Activated naive CD4-positive, alpha-beta T cell treated with anti-CD3 and anti-CD28 coated beads for 36 hours (primary cell): ENCODE measurements around the gene TMPRSS2. TPM values are rescaled to one million over a fixed set of nuclear protein-coding genes. Genes with fewer than 3 reads are reported as not detected.

Experiments used
- CTCF ChIA-PET: fragments of 350-600 bp; sonication (Branson Sonifier 250); formaldehyde crosslinking; loops from one replicate; lab custom pipeline; 2021; ENCODE audit warnings: antibody characterized with exemption; lab: Charles Lee
- DNase-seq: peaks from one replicate; pipeline ENCODE4 v3.0.0-alpha.2; 2020
- H3K27ac Mint-ChIP-seq: one replicate; pipeline ENCODE4 v1.8.0; 2021; ENCODE audit warnings: mild to moderate bottlenecking, mixed read lengths
- H3K27me3 Mint-ChIP-seq: one replicate; pipeline ENCODE4 v1.8.0; 2021; ENCODE audit warnings: low read depth, mixed read lengths
- H3K36me3 Mint-ChIP-seq: one replicate; pipeline ENCODE4 v1.8.0; 2021; ENCODE audit warnings: low read depth, mixed read lengths
- H3K4me1 Mint-ChIP-seq: one replicate; pipeline ENCODE4 v1.8.0; 2021; ENCODE audit warnings: low read depth, mixed read lengths
- H3K4me3 Mint-ChIP-seq: one replicate; pipeline ENCODE4 v1.8.0; 2021; ENCODE audit warnings: mild to moderate bottlenecking, moderate library complexity, mixed read lengths
- H3K9me3 Mint-ChIP-seq: one replicate; pipeline ENCODE4 v1.8.0; 2021; ENCODE audit warnings: mixed read lengths
- intact Hi-C: fragments of 100-400 bp; cut with micrococcal nuclease; formaldehyde crosslinking; loops from one replicate; pipeline ENCODE4 v1.15.1; 2023
- total RNA-seq, 2 experiments: library from RNA; stranded (reverse); gene quantifications; one replicate each; pipeline ENCODE4 v1.2.3, GENCODE V29; 2021

TMPRSS2 gene
- total RNA-seq, 2 experiments from 2014 or later: not detected

DNA sequence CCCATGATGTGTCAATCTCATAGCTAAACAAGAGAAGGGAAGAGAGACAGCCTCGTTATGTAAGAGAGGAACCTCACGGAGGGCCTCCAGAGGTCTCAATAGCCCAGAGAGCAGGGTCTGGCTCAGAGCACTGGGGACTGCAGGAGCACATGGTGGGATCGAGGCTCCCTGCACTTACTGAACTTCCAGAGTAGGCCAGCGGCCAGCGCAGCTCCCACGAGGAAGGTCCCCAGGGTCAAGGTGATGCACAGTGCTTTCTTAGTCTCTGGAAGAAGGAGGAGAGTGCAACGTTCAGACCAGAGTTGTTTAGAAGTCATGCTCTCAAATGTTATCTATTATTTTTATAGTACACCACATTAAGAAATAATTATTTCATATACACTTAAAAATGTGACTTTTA is 18.6 kb downstream of the TMPRSS2 start:
- Mint-ChIP-seq H3K27me3 (no peaks in the 10 kb centered on the region), H3K4me3 (no peak overlapping the region), H3K4me1 (no peaks in the 10 kb centered on the region), H3K9me3 (no peaks in the 10 kb centered on the region), H3K27ac (no peak overlapping the region), H3K36me3 (no peaks in the 10 kb centered on the region)
- CTCF ChIA-PET: no interaction called here
- intact Hi-C loops: no loop called here
- DNase-seq: no peak

- intact Hi-C loops: no loop called here
- CTCF ChIA-PET: interaction anchor here (0.6 kb wide), 1 partner anchor 232 kb away, joined by 5 read pairs; no protein-coding TSS in a partner anchor
- Mint-ChIP-seq H3K36me3 (no peaks in the 10 kb centered on the region), H3K27ac (no peak overlapping the region), H3K4me3 (no peak overlapping the region), H3K9me3 (no peaks in the 10 kb centered on the region), H3K4me1 (no peaks in the 10 kb centered on the region), H3K27me3 (no peaks in the 10 kb centered on the region)
- no peak for DNase-seq
Observed at GRCh38 chr21:41488080-41488479, 19.9 kb downstream of the TMPRSS2 start.

GRCh38 chr21:41487082-41487481 is 20.9 kb downstream of the TMPRSS2 start:
- DNase-seq: no peak
- no peaks in the 10 kb centered on the region for H3K9me3 Mint-ChIP-seq
- no peak overlapping the region for H3K4me3 Mint-ChIP-seq
- no peaks in the 10 kb centered on the region for H3K36me3 Mint-ChIP-seq
- no peaks in the 10 kb centered on the region for H3K27me3 Mint-ChIP-seq
- CTCF ChIA-PET: no interaction called here
- intact Hi-C loops: no loop called here
- H3K27ac Mint-ChIP-seq: no peak overlapping the region
- no peaks in the 10 kb centered on the region for H3K4me1 Mint-ChIP-seq

- intact Hi-C loops: no loop called here
- no peak for DNase-seq
- Mint-ChIP-seq H3K36me3 (no peaks in the 10 kb centered on the region), H3K4me3 (no peak overlapping the region), H3K4me1 (no peaks in the 10 kb centered on the region), H3K27ac (no peak overlapping the region), H3K27me3 (no peaks in the 10 kb centered on the region), H3K9me3 (no peaks in the 10 kb centered on the region)
- CTCF ChIA-PET: no interaction called here
Observed at GRCh38 chr21:41483973-41484372, 24.0 kb downstream of the TMPRSS2 start.

GRCh38 chr21:41483415-41483814 is 24.5 kb downstream of the TMPRSS2 start:
- H3K27me3 Mint-ChIP-seq: no peaks in the 10 kb centered on the region
- no peaks in the 10 kb centered on the region for H3K9me3 Mint-ChIP-seq
- CTCF ChIA-PET: no interaction called here
- H3K36me3 Mint-ChIP-seq: no peaks in the 10 kb centered on the region
- no peak overlapping the region for H3K4me3 Mint-ChIP-seq
- H3K27ac Mint-ChIP-seq: no peak overlapping the region
- DNase-seq: no peak
- intact Hi-C loops: no loop called here
- H3K4me1 Mint-ChIP-seq: no peaks in the 10 kb centered on the region

DNA sequence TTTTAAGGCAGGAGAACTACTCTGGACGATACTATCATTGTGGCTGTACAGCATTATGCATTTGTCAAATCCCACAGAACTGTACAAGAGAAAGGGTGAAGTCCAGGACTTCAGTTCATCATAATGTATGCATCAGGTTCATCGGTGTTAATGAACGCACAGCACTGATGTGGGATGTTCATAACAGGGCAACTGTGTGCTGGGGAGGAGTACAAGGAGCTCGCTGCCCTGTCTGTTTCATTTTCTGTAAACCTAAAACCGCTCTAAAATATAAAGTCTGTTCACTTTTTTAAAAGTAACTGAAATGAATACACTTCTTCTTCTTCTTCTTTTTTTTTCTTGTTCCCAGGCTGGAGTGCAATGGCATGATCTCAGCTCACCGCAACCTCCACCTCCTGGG is 25.0 kb downstream of the TMPRSS2 start:
- H3K9me3 Mint-ChIP-seq: no peaks in the 10 kb centered on the region
- no peak overlapping the region for H3K27ac Mint-ChIP-seq
- DNase-seq: no peak
- no peaks in the 10 kb centered on the region for H3K27me3 Mint-ChIP-seq
- intact Hi-C loops: no loop called here
- H3K36me3 Mint-ChIP-seq: no peaks in the 10 kb centered on the region
- CTCF ChIA-PET: no interaction called here
- H3K4me3 Mint-ChIP-seq: no peak overlapping the region
- no peaks in the 10 kb centered on the region for H3K4me1 Mint-ChIP-seq

- H3K36me3 Mint-ChIP-seq: no peaks in the 10 kb centered on the region
- no peak for DNase-seq
- no peak overlapping the region for H3K4me3 Mint-ChIP-seq
- H3K27me3 Mint-ChIP-seq: peaks cover 4% of the 10 kb centered on the region
- intact Hi-C loops: no loop called here
- no peak overlapping the region for H3K27ac Mint-ChIP-seq
- no peaks in the 10 kb centered on the region for H3K9me3 Mint-ChIP-seq
- CTCF ChIA-PET: interaction anchor here (0.7 kb wide), 1 partner anchor 199 kb away, joined by 4 read pairs; no protein-coding TSS in a partner anchor
- H3K4me1 Mint-ChIP-seq: no peaks in the 10 kb centered on the region
Observed at GRCh38 chr21:41482301-41482700, 25.7 kb downstream of the TMPRSS2 start.

GRCh38 chr21:41481191-41481590 is 26.8 kb downstream of the TMPRSS2 start:
- Mint-ChIP-seq H3K27ac (no peak overlapping the region), H3K9me3 (no peaks in the 10 kb centered on the region), H3K4me1 (no peaks in the 10 kb centered on the region), H3K27me3 (peaks cover 4% of the 10 kb centered on the region), H3K36me3 (no peaks in the 10 kb centered on the region), H3K4me3 (no peak overlapping the region)
- CTCF ChIA-PET: no interaction called here
- intact Hi-C loops: no loop called here
- no peak for DNase-seq

- Mint-ChIP-seq H3K27ac (no peak overlapping the region), H3K27me3 (peaks cover 4% of the 10 kb centered on the region), H3K4me3 (no peak overlapping the region), H3K9me3 (no peaks in the 10 kb centered on the region), H3K36me3 (no peaks in the 10 kb centered on the region), H3K4me1 (no peaks in the 10 kb centered on the region)
- intact Hi-C loops: no loop called here
- CTCF ChIA-PET: no interaction called here
- no peak for DNase-seq
Observed at GRCh38 chr21:41480086-41480690, 27.8 kb downstream of the TMPRSS2 start.

DNA sequence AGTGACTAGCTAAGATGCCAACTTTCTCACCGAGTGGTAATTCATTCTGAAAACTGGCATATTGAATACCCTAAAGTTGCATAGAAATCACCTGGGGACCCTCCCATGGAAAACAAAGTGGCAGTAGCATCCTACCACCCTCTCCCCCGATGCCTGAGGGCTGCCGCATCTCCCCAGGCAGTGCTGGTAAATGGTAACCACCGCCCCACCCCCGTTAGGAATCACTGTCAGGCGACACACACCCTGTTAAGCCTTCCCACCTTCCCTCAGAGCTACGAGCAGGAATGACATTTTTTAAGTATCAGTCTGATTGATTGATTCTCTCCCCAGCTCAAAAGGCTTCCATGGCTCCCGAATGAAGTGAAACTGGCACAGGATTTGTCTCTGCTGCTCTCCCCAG is 28.3 kb downstream of the TMPRSS2 start:
- no peaks in the 10 kb centered on the region for H3K4me1 Mint-ChIP-seq
- H3K9me3 Mint-ChIP-seq: no peaks in the 10 kb centered on the region
- no peaks in the 10 kb centered on the region for H3K36me3 Mint-ChIP-seq
- DNase-seq: no peak
- no peak overlapping the region for H3K27ac Mint-ChIP-seq
- peaks cover 4% of the 10 kb centered on the region for H3K27me3 Mint-ChIP-seq
- intact Hi-C loops: no loop called here
- H3K4me3 Mint-ChIP-seq: no peak overlapping the region
- CTCF ChIA-PET: no interaction called here

DNA sequence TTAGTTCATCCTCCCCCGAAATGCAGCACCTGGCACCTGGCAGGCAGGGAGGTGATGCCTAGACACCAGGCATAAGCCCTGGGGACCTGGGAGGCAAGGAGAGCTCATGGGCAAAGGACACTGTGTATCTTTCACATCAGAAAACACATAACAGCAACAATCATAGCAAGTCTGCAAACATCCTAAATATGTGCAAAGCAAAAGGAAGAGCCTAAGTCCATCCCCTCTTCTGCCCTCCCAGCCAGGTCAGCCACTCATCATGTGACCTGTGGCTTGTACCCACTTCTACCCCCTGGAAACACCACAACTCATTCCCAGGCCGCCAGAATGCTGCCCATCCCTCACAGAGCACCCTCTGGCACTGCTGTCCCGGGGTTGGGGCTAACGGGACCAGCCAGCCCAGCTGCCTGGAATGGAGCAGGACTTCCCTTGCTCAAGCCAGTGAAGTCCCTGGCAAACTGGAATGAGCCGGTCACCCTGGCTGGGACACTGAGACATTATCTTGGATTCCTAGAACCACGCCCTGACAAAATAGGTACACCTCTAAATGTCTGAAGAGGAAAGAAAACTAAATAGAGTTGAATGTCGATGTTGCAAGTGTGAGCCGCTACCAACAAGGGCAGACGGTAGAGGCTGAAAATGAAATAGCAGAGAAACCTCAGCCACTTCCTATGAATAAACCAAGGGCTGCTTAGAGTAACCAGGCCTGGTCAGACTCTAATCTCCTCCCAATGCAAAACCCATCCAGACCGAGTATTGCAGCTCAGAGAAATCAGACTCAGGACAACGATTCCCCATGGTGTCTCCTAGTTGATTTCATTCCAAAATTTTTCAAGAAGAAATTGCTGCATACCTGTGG is 29.4 kb downstream of the TMPRSS2 start:
- CTCF ChIA-PET: no interaction called here
- peaks cover 4% of the 10 kb centered on the region for H3K27me3 Mint-ChIP-seq
- DNase-seq: no peak
- no peak overlapping the region for H3K27ac Mint-ChIP-seq
- no peak overlapping the region for H3K4me3 Mint-ChIP-seq
- H3K4me1 Mint-ChIP-seq: no peaks in the 10 kb centered on the region
- no peaks in the 10 kb centered on the region for H3K9me3 Mint-ChIP-seq
- intact Hi-C loops: no loop called here
- H3K36me3 Mint-ChIP-seq: no peaks in the 10 kb centered on the region

DNA sequence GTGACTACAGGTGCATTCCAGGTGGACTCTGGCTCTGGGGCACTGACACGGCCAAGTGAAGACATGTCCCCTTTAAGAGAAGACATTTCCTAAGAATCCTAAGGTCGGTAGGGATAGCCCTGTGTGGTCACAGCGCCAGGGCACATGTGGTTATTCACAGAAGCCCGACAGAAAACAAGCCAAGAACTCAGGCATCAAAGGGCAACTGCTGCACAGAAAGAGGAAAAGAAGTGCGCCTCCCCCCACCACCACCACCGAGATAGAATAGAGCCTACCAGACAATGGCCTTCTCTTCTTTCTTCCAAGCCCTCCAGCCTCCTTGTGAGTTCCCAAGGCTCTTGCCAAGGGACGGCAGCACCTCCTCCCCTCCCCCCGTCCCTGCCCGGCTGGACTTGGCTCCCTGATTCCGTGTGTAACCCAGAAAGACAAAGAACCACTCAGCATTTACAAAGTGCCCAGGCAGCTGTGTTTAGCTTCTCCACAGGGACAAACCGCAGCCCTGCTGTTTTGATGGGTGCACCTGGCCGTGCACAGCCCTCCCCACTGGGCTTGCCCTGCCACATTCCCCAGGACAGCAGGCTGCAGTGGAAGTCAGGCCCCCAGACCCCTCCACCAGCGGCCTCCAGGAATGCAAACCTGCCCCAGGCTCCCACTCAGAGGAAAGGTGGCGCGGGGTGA is 30.2 kb downstream of the TMPRSS2 start:
- H3K27ac Mint-ChIP-seq: no peak overlapping the region
- intact Hi-C loops: no loop called here
- no peaks in the 10 kb centered on the region for H3K4me1 Mint-ChIP-seq
- DNase-seq: no peak
- peaks cover 4% of the 10 kb centered on the region for H3K27me3 Mint-ChIP-seq
- no peak overlapping the region for H3K4me3 Mint-ChIP-seq
- CTCF ChIA-PET: no interaction called here
- no peaks in the 10 kb centered on the region for H3K36me3 Mint-ChIP-seq
- no peaks in the 10 kb centered on the region for H3K9me3 Mint-ChIP-seq
